ENCODE data around the gene PTPRN2.

DNA sequence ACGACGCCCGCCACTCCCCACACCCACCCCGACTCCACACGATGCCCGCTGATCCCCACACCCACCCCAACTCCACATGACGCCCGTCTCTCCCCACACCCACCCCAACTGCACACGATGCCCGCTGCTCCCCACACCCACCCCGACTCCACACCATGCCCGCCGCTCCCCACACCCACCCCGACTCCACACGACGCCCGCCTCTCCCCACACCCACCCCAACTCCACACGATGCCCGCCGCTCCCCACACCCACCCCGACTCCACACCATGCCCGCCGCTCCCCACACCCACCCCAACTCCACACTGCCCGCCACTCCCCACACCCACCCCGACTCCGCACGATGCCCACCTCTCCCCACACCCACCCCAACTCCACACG, 933.8 kb downstream of the PTPRN2 start:
- TF ChIP-seq, protein P1, sequence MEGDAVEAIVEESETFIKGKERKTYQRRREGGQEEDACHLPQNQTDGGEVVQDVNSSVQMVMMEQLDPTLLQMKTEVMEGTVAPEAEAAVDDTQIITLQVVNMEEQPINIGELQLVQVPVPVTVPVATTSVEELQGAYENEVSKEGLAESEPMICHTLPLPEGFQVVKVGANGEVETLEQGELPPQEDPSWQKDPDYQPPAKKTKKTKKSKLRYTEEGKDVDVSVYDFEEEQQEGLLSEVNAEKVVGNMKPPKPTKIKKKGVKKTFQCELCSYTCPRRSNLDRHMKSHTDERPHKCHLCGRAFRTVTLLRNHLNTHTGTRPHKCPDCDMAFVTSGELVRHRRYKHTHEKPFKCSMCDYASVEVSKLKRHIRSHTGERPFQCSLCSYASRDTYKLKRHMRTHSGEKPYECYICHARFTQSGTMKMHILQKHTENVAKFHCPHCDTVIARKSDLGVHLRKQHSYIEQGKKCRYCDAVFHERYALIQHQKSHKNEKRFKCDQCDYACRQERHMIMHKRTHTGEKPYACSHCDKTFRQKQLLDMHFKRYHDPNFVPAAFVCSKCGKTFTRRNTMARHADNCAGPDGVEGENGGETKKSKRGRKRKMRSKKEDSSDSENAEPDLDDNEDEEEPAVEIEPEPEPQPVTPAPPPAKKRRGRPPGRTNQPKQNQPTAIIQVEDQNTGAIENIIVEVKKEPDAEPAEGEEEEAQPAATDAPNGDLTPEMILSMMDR (IDR thresholded peaks at IDR 0.05; ENCODE audit: extremely low read depth in 1 of 2, insufficient read depth in 1 of 2, low read depth in 1 of 2, low read length in 2 of 2) = no peak
- no peak for TF ChIP-seq POLR2A (IDR thresholded peaks at IDR 0.05; ENCODE audit: low read depth, low read length)

All from endothelial cell of umbilical vein (primary cell).